ENCODE measurements around the gene GSK3B. TPM values are rescaled to one million over a fixed set of nuclear protein-coding genes. Genes with fewer than 3 reads are reported as not detected.

Gene GSK3B
- total RNA-seq, 1 experiment from 2014 or later = 50.0 TPM

- ChIA-PET CTCF (no interaction called here), POLR2A (no interaction called here), RAD21 (ENCODE audit: low non-redundant PET in 1 of 2, low total read pairs in 2 of 2, uncharacterized antibody in 2 of 2, unreplicated experiment in 2 of 2) (no interaction called here)
- Histone ChIP-seq H3K4me1 (ENCODE audit: control insufficient read depth in 1 of 2, insufficient read depth in 2 of 2, low read length in 2 of 2) (no peaks in the 10 kb centered on the region), H3K9ac (ENCODE audit: low read length) (no peak overlapping the region), H4K20me1 (ENCODE audit: insufficient read depth) (no peaks in the 10 kb centered on the region), H3K27me3 (ENCODE audit: insufficient read depth, low read length) (no peaks in the 10 kb centered on the region), H2AFZ (ENCODE audit: low read depth, low read length, poor library complexity, severe bottlenecking) (no peak overlapping the region), H3K4me3 (replicated peaks in 1 of 2; ENCODE audit: low read depth in 1 of 2, low read length in 2 of 2) (no peak overlapping the region), H3K9me3 (ENCODE audit: control insufficient read depth in 1 of 2, insufficient read depth in 1 of 2, low read depth in 1 of 2, low read length in 2 of 2) (0 out of 4 replicates have a peak, but pooled peaks cover 0 to 6% of the 10 kb centered on the region in 2 experiments), H3K36me3 (ENCODE audit: control insufficient read depth in 1 of 2, insufficient read depth in 2 of 2, low read length in 2 of 2) (0 out of 4 replicates have a peak, but pooled peaks cover 0 to 3% of the 10 kb centered on the region in 2 experiments), H3K27ac (ENCODE audit: low read depth, low read length) (no peak overlapping the region), H3K79me2 (ENCODE audit: insufficient read depth, low read length) (no peaks in the 10 kb centered on the region), H3K4me2 (ENCODE audit: low read length) (no peak overlapping the region), H3K9me2 (ENCODE audit: insufficient read depth) (no peaks in the 10 kb centered on the region)
- ATAC-seq (no peak), DNase-seq (ENCODE audit: low read depth, low spot score) (no peak)
- no TSS peak for BruUV-seq (replicated peaks)
- TF ChIP-seq ELF1 (IDR thresholded peaks at IDR 0.05; ENCODE audit: borderline replicate concordance, low read depth) = no peak
- no peak for TF ChIP-seq TCF7L2 (IDR thresholded peaks at IDR 0.05; ENCODE audit: borderline replicate concordance, extremely low read depth, insufficient read depth, insufficient read length)
- TF ChIP-seq EZH2 (IDR thresholded peaks at IDR 0.05) = no peak
- no peak for TF ChIP-seq ZFX (IDR thresholded peaks at IDR 0.05)
- TF ChIP-seq CTCF (IDR thresholded peaks at IDR 0.05 in 2 of 3, conservative IDR thresholded peaks at IDR 0.05 in 1 of 3; ENCODE audit: borderline replicate concordance in 1 of 3, insufficient read depth in 1 of 3, low read depth in 2 of 3, low read length in 2 of 3) = no peak
- no peak for TF ChIP-seq FOSL1 (IDR thresholded peaks at IDR 0.05; ENCODE audit: low read depth)
- no peak for TF ChIP-seq RAD21 (IDR thresholded peaks at IDR 0.05; ENCODE audit: low read depth)
- TF ChIP-seq, protein P1, sequence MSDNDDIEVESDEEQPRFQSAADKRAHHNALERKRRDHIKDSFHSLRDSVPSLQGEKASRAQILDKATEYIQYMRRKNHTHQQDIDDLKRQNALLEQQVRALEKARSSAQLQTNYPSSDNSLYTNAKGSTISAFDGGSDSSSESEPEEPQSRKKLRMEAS (IDR thresholded peaks at IDR 0.05) = no peak
- no peak for TF ChIP-seq CBX3 (IDR thresholded peaks at IDR 0.05; ENCODE audit: low read depth)
- no peak for TF ChIP-seq EZH2phosphoT487 (IDR thresholded peaks at IDR 0.05; ENCODE audit: borderline replicate concordance)
- no peak for TF ChIP-seq YY1 (IDR thresholded peaks at IDR 0.05; ENCODE audit: extremely low read depth, insufficient replicate concordance, low read depth, low read length)
- TF ChIP-seq SRF (IDR thresholded peaks at IDR 0.05; ENCODE audit: low read depth) = no peak
- intact Hi-C loops (cut with micrococcal nuclease) = no loop called here
Observed at GRCh38 chr3:119885746-119886530, 208.3 kb downstream of the GSK3B start.

All from HCT116 (cell line).